ENCODE results near the gene BCAP29. TPM values are rescaled to one million over a fixed set of nuclear protein-coding genes. Genes with fewer than 3 reads are reported as not detected.
"Not testable (repeated sequence)": the region's sequence is repeated elsewhere in the genome, so short reads cannot be mapped to it uniquely, and the experiment has no call there.

BCAP29 gene
- 100 to 1,000 TPM in 1 of 3 donors, 10 to 100 TPM in 2; 68.8 to 101 (median 78.2) TPM for total RNA-seq

- H3K9me3 ChIP-seq, result no peaks in the 10 kb centered on the region
- DNase-seq (ENCODE audit: low spot score in 2 of 2), result peak; percentile 39 to 79
- intact Hi-C loops (cut with DNase I; ENCODE audit: low total_unique reads), result loop anchor here (2.0 kb wide), 1 partner anchor 23 kb away; no protein-coding TSS in a partner anchor
Observed at GRCh38 chr7:107579885-107580715, at the start of gene BCAP29. Gene BCAP29, plus strand, starts transcription at chr7:107580246. Its CDS starts 527 bp downstream, at chr7:107580773.

GRCh38 chr7:107530751-107531150 lies 49.3 kb upstream of the BCAP29 start:
- H3K4me3 ChIP-seq, result no peak overlapping the region
- no peaks in the 10 kb centered on the region for H3K36me3 ChIP-seq
- no peak overlapping the region for H3K27ac ChIP-seq
- no peaks in the 10 kb centered on the region for H3K4me1 ChIP-seq
- TF ChIP-seq CTCF (IDR thresholded peaks at IDR 0.05) (no peak), POLR2A (IDR thresholded peaks at IDR 0.05) (no peak), POLR2AphosphoS5 (IDR thresholded peaks at IDR 0.05) (no peak)
- no peaks in the 10 kb centered on the region for H3K27me3 ChIP-seq
- no peaks in the 10 kb centered on the region for H3K9me3 ChIP-seq
- intact Hi-C loops (cut with DNase I; ENCODE audit: low total_unique reads), result no loop called here
- DNase-seq (ENCODE audit: low spot score in 2 of 2), result no peak

More at GRCh38 chr7:107579885-107580715, at the start of gene BCAP29:
- Histone ChIP-seq H3K27me3 (no peaks in the 10 kb centered on the region), H3K4me3 (peak within 1 kb of the TSS; percentile 69 to 84 (median 81)), H3K4me1 (peaks cover 0 to 6% of the 10 kb centered on the region in 2 donors), H3K36me3 (no peaks in the 10 kb centered on the region), H3K27ac (peak within 1 kb of the TSS; percentile 93)
- TF ChIP-seq CTCF (IDR thresholded peaks at IDR 0.05) (peak in 1 of 3 donors; percentile 44), POLR2AphosphoS5 (IDR thresholded peaks at IDR 0.05) (peak in 2 of 3 donors; percentile 15 to 23), POLR2A (IDR thresholded peaks at IDR 0.05) (peak; percentile 11)

GRCh38 chr7:107534139-107534538 lies 45.9 kb upstream of the BCAP29 start:
- H3K4me3 ChIP-seq, result no peak overlapping the region
- no peaks in the 10 kb centered on the region for H3K4me1 ChIP-seq
- TF ChIP-seq CTCF (IDR thresholded peaks at IDR 0.05), result no peak
- TF ChIP-seq POLR2AphosphoS5 (IDR thresholded peaks at IDR 0.05), result no peak
- intact Hi-C loops (cut with DNase I; ENCODE audit: low total_unique reads), result no loop called here
- H3K9me3 ChIP-seq, result no peaks in the 10 kb centered on the region
- no peak overlapping the region for H3K27ac ChIP-seq
- no peaks in the 10 kb centered on the region for H3K36me3 ChIP-seq
- no peaks in the 10 kb centered on the region for H3K27me3 ChIP-seq
- no peak for DNase-seq (ENCODE audit: low spot score in 2 of 2)

DNA sequence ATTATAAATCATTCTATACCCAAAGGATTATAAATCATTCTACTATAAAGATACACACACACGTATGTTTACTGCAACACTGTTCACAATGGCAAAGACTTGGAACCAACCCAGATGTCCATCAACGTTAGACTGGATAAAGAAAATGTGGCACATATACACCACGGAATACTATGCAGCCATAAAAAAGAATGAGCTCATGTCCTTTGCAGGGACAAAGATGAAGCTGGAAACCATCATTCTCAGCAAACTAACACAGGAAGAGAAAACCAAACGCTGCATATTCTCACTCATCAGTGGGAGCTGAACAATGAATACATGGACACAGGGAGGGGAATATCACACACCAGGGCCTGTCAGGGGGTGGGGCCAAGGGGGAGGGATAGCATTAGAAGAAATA lies 42.8 kb upstream of the BCAP29 start:
- H3K9me3 ChIP-seq; intact Hi-C loops (cut with DNase I; ENCODE audit: low total_unique reads); H3K27me3 ChIP-seq; DNase-seq (ENCODE audit: low spot score in 2 of 2); H3K27ac ChIP-seq; H3K36me3 ChIP-seq; H3K4me1 ChIP-seq; H3K4me3 ChIP-seq: not testable (repeated sequence)

DNA sequence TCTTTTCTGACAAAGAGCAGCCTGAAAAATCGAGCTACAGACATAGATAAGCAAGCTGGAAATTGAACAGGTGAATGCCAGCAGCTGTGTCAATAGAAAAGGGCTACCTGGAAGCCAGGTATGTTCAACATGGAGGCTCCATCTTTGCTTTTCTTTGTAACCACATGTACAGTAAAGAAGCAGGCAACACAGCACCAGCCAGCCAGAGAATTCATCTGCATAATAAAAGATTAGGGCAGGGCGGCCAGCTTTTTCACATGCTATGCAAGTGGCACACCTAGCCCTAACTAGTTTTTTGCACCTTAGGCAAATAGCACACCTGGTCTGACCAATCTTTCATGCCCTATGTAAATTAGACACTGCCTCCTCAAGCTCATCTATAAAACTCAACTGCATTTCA lies 42.0 kb upstream of the BCAP29 start:
- TF ChIP-seq POLR2AphosphoS5 (IDR thresholded peaks at IDR 0.05) (no peak), POLR2A (IDR thresholded peaks at IDR 0.05) (no peak), CTCF (IDR thresholded peaks at IDR 0.05) (no peak)
- no peak overlapping the region for H3K27ac ChIP-seq
- H3K9me3 ChIP-seq, result no peaks in the 10 kb centered on the region
- intact Hi-C loops (cut with DNase I; ENCODE audit: low total_unique reads), result no loop called here
- no peaks in the 10 kb centered on the region for H3K27me3 ChIP-seq
- no peaks in the 10 kb centered on the region for H3K36me3 ChIP-seq
- no peak overlapping the region for H3K4me3 ChIP-seq
- DNase-seq (ENCODE audit: low spot score in 2 of 2), result no peak
- H3K4me1 ChIP-seq, result no peaks in the 10 kb centered on the region

Data from breast epithelium (tissue), 4 donors.